Measurements from ENCODE around the gene TRPM3.

DNA sequence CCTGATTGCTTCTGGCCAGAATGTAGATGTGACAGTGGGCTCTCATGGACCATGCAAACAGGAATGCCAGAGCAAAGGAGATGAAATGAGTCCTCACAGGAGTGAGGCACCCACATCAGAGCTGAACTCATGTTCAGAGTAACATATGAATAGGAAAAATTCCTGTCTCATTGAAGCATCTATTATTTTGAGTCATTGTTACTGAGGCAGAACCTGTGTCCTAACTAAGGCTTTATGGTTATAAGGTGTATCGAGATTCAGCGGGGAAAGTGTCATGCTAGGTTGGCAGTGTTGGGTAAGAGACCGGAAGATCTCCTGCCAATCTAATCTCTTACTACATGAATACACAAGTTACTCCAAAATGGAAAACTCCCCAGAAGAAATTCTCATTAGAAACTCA, 304.1 kb downstream of the TRPM3 start:
- TF ChIP-seq ZFP37 (tag by site-specific recombination; IDR thresholded peaks at IDR 0.05) (no peak), OSR2 (tag by site-specific recombination; IDR thresholded peaks at IDR 0.05) (no peak), ZNF626 (tag by site-specific recombination; IDR thresholded peaks at IDR 0.05) (no peak), ZNF701 (tag by site-specific recombination; IDR thresholded peaks at IDR 0.05) (no peak), CTCF (tag by site-specific recombination; IDR thresholded peaks at IDR 0.05) (no peak), ZBTB10 (tag by site-specific recombination; IDR thresholded peaks at IDR 0.05) (no peak), ZNF223 (tag by site-specific recombination; IDR thresholded peaks at IDR 0.05) (no peak), GLI4 (tag by site-specific recombination; IDR thresholded peaks at IDR 0.05) (no peak), ZNF791 (tag by site-specific recombination; IDR thresholded peaks at IDR 0.05) (no peak), ZNF23 (tag by site-specific recombination; IDR thresholded peaks at IDR 0.05; ENCODE audit: borderline replicate concordance) (no peak), ZNF510 (tag by site-specific recombination; IDR thresholded peaks at IDR 0.05; ENCODE audit: insufficient replicate concordance) (no peak), ZNF37A (tag by site-specific recombination; IDR thresholded peaks at IDR 0.05) (no peak)
- TF ChIP-seq, protein P1, sequence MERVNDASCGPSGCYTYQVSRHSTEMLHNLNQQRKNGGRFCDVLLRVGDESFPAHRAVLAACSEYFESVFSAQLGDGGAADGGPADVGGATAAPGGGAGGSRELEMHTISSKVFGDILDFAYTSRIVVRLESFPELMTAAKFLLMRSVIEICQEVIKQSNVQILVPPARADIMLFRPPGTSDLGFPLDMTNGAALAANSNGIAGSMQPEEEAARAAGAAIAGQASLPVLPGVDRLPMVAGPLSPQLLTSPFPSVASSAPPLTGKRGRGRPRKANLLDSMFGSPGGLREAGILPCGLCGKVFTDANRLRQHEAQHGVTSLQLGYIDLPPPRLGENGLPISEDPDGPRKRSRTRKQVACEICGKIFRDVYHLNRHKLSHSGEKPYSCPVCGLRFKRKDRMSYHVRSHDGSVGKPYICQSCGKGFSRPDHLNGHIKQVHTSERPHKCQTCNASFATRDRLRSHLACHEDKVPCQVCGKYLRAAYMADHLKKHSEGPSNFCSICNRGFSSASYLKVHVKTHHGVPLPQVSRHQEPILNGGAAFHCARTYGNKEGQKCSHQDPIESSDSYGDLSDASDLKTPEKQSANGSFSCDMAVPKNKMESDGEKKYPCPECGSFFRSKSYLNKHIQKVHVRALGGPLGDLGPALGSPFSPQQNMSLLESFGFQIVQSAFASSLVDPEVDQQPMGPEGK (tag by site-specific recombination; IDR thresholded peaks at IDR 0.05) = no peak
